ENCODE measurements around the gene MYO15A.

Gene MYO15A

DNA sequence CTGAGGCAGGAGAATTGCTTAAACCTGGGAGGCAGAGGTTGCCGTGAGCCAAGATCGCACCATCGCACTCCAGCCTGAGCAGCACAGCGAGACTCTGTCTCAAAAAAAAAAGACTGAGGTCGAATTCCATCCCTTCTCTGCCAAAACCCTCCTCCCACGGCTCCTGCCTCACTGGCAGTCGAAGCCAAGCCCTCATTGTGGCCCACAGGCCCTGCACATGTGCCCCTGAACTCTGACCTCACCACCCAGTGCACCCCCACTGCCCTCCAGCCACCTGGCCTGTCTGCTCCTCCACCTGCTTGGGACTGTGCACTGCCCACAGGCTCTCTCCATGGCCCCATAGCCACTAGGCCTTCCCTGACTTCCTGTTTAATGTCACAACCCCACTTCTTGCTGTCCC lies 7.0 kb downstream of the MYO15A start:
- Histone ChIP-seq H3K27ac (ENCODE audit: extremely low read depth, low read depth, low read length) (no peak overlapping the region), H3K9me3 (ENCODE audit: control insufficient read depth, insufficient read depth, low read depth, low read length) (no peaks in the 10 kb centered on the region), H3K4me3 (ENCODE audit: low read depth, low read length) (no peak overlapping the region), H3K4me1 (ENCODE audit: control insufficient read depth, insufficient read depth, low read length) (no peaks in the 10 kb centered on the region), H3K36me3 (ENCODE audit: control insufficient read depth in 2 of 2, insufficient read depth in 1 of 2, low read length in 2 of 2) (no peaks in the 10 kb centered on the region)
- ChIA-PET CTCF (interaction anchor here (0.8 kb wide), 1 partner anchor 14 kb away, joined by 3 read pairs; no protein-coding TSS in a partner anchor), POLR2A (no interaction called here)
- no peak for TF ChIP-seq ZNF664 (tag by site-specific recombination; IDR thresholded peaks at IDR 0.05)
- 0 out of 2 replicates have a peak, but pooled peaks have one; percentile 37 for TF ChIP-seq EGR2 (tag by site-specific recombination; IDR thresholded peaks at IDR 0.05; ENCODE audit: low read depth)
- TF ChIP-seq ZFHX2 (tag by site-specific recombination; conservative IDR thresholded peaks at IDR 0.05), result peak; percentile 52
- TF ChIP-seq ZNF155 (tag by site-specific recombination; IDR thresholded peaks at IDR 0.05), result no peak

DNA sequence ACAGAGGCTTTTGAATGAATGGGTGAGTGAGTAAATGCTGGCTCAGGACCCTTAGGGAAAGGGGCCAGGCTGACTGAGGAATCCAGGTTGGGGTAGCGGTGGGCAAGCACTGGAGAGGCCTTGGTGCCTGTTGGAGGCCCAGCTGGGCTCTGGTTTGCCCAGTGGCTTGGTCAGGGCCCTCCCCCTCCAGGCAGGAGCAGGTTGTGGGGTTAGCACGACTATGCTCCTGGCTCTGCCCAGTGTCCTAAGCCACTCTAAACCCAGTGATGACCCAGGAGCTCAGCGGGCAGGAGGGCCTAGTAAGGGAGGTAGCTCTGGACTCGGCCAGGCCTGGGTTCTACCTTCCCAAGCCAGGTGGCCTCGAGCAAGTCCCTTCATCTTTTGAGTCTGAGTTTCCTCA lies 7.5 kb downstream of the MYO15A start:
- ChIA-PET CTCF (interaction anchor here (1.7 kb wide), 1 partner anchor 24 kb away, joined by 5 read pairs; no protein-coding TSS in a partner anchor), POLR2A (interaction anchor here (1.6 kb wide), 1 partner anchor 66 kb away, joined by 3 read pairs; no protein-coding TSS in a partner anchor)

DNA sequence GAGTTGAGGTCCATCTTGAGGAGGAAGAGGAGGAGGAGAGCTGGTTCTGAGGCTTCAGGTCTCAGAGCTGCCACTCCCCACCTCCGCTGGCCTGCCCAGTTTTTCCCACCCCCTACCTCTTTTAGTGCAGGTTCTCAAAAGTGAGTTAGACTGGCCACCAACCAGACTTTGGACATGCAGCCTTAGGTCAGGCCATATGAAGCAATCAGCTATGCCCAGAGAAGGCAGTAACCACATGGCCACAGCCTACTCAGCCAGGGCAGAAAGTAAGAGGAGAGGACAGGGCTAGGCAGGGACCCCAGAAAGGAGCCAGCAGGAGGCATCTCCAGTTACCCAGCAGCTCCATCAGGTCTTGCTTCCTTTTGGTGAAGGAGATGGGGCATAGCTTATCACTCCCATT lies 9.0 kb downstream of the MYO15A start:
- ChIA-PET CTCF (interaction anchor here (1.7 kb wide), 1 partner anchor 23 kb away, joined by 5 read pairs; no protein-coding TSS in a partner anchor), POLR2A (interaction anchor here (1.6 kb wide), 1 partner anchor 65 kb away, joined by 3 read pairs; no protein-coding TSS in a partner anchor)
- Histone ChIP-seq H3K36me3 (ENCODE audit: control insufficient read depth in 2 of 2, insufficient read depth in 1 of 2, low read length in 2 of 2) (no peaks in the 10 kb centered on the region), H3K4me1 (ENCODE audit: control insufficient read depth, insufficient read depth, low read length) (no peaks in the 10 kb centered on the region), H3K27ac (ENCODE audit: extremely low read depth, low read depth, low read length) (no peak overlapping the region; the same call in 1 of the 2 replicates), H3K4me3 (ENCODE audit: low read depth, low read length) (no peak overlapping the region), H3K9me3 (ENCODE audit: control insufficient read depth, insufficient read depth, low read depth, low read length) (no peaks in the 10 kb centered on the region)
- TF ChIP-seq, protein P1, sequence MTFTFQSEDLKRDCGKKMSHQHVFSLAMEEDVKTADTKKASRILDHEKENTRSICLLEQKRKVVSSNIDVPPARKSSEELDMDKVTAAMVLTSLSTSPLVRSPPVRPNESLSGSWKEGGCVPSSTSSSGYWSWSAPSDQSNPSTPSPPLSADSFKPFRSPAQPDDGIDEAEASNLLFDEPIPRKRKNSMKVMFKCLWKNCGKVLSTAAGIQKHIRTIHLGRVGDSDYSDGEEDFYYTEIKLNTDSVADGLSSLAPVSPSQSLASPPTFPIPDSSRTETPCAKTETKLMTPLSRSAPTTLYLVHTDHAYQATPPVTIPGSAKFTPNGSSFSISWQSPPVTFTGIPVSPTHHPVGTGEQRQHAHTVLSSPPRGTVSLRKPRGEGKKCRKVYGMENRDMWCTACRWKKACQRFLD (tag by site-specific recombination; IDR thresholded peaks at IDR 0.05), result no peak
- no peak for TF ChIP-seq SETDB1 (IDR thresholded peaks at IDR 0.05; ENCODE audit: insufficient read length, low read length)
- TF ChIP-seq ZNF560 (tag by site-specific recombination; IDR thresholded peaks at IDR 0.05; ENCODE audit: borderline replicate concordance), result no peak
- TF ChIP-seq ZBTB8A (tag by site-specific recombination; IDR thresholded peaks at IDR 0.05), result no peak
- TF ChIP-seq, protein P2, sequence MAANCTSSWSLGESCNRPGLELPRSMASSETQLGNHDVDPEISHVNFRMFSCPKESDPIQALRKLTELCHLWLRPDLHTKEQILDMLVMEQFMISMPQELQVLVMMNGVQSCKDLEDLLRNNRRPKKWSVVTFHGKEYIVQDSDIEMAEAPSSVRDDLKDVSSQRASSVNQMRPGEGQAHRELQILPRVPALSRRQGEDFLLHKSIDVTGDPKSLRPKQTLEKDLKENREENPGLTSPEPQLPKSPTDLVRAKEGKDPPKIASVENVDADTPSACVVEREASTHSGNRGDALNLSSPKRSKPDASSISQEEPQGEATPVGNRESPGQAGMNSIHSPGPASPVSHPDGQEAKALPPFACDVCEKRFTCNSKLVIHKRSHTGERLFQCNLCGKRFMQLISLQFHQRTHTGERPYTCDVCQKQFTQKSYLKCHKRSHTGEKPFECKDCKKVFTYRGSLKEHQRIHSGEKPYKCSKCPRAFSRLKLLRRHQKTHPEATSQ (tag by site-specific recombination; IDR thresholded peaks at IDR 0.05), result no peak
- TF ChIP-seq, protein P3, sequence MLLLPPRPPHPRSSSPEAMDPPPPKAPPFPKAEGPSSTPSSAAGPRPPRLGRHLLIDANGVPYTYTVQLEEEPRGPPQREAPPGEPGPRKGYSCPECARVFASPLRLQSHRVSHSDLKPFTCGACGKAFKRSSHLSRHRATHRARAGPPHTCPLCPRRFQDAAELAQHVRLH (tag by site-specific recombination; IDR thresholded peaks at IDR 0.05), result no peak
- TF ChIP-seq, protein P4, sequence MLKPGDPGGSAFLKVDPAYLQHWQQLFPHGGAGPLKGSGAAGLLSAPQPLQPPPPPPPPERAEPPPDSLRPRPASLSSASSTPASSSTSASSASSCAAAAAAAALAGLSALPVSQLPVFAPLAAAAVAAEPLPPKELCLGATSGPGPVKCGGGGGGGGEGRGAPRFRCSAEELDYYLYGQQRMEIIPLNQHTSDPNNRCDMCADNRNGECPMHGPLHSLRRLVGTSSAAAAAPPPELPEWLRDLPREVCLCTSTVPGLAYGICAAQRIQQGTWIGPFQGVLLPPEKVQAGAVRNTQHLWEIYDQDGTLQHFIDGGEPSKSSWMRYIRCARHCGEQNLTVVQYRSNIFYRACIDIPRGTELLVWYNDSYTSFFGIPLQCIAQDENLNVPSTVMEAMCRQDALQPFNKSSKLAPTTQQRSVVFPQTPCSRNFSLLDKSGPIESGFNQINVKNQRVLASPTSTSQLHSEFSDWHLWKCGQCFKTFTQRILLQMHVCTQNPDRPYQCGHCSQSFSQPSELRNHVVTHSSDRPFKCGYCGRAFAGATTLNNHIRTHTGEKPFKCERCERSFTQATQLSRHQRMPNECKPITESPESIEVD (tag by site-specific recombination; IDR thresholded peaks at IDR 0.05), result no peak
- TF ChIP-seq OVOL3 (tag by site-specific recombination; IDR thresholded peaks at IDR 0.05), result no peak
- TF ChIP-seq GLIS2 (tag by site-specific recombination; IDR thresholded peaks at IDR 0.05), result no peak
- no peak for TF ChIP-seq ZNF660 (tag by site-specific recombination; IDR thresholded peaks at IDR 0.05)

More for the DNA sequence above, 7.5 kb downstream of the MYO15A start:
- Histone ChIP-seq H3K4me1 (ENCODE audit: control insufficient read depth, insufficient read depth, low read length) (no peaks in the 10 kb centered on the region), H3K36me3 (ENCODE audit: control insufficient read depth in 2 of 2, insufficient read depth in 1 of 2, low read length in 2 of 2) (no peaks in the 10 kb centered on the region), H3K4me3 (ENCODE audit: low read depth, low read length) (no peak overlapping the region), H3K9me3 (ENCODE audit: control insufficient read depth, insufficient read depth, low read depth, low read length) (no peaks in the 10 kb centered on the region), H3K27ac (ENCODE audit: extremely low read depth, low read depth, low read length) (no peak overlapping the region)
- TF ChIP-seq ZNF169 (tag by site-specific recombination; IDR thresholded peaks at IDR 0.05) (no peak), OSR2 (tag by site-specific recombination; IDR thresholded peaks at IDR 0.05) (no peak)

Measured in HEK293 (cell line).